ENCODE data around the gene CHCHD1.
"Not testable (repeated sequence)": the region's sequence is repeated elsewhere in the genome, so short reads cannot be mapped to it uniquely, and the experiment has no call there.

Gene CHCHD1

DNA sequence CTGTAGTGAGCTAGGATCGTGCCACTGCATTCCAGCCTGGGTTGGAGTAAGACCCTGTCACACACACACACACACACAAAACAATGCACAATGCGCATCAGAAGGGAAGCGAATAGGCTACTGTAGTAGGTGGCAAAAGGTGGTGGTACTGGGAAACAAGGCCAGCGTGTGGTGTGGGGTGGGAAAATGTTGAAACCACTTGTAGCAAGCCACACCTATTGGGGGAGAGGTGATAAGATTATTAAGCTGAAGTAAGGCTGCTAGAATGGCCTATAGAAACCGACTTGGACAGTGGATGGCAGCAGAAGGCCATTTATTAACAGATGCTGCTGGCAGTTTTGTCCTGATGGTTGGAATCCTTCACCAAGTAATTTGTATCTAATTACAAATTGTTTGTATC is 7.2 kb upstream of the CHCHD1 start:
- Histone ChIP-seq H3K9me3 (ENCODE audit: low read length) (no peaks in the 10 kb centered on the region), H2AFZ (ENCODE audit: low read depth, low read length) (no peak overlapping the region), H3K4me1 (ENCODE audit: insufficient read depth, low read length) (peaks cover 29% of the 10 kb centered on the region), H3K4me3 (ENCODE audit: low read length) (peak overlapping the region; percentile 4), H3K36me3 (ENCODE audit: insufficient read depth, low read length) (peaks cover 45% of the 10 kb centered on the region), H3K27me3 (ENCODE audit: insufficient read depth, low read length) (no peaks in the 10 kb centered on the region)

DNA sequence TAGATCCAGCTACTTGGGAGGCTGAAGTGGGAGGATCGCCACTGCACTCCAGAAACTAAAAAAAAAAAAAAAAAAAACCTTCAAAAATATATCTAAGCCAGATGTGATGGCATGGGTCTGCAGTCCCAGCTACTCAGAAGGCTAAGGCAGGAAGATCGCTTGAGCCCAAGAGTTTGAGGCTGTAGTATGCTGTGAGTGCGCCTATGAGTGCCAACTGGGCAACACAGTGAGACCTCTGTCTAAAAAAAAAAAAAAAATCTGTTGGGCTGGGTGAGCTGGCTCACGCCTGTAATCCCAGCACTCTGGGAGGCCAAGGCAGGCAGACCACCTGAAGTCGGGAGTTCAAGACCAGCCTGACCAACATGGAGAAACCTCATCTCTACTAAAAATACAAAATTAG is 2.8 kb upstream of the CHCHD1 start:
- peaks cover 35% of the 10 kb centered on the region for H3K4me1 ChIP-seq (ENCODE audit: insufficient read depth, low read length)
- peaks cover 27% of the 10 kb centered on the region for H3K36me3 ChIP-seq (ENCODE audit: insufficient read depth, low read length)
- no peaks in the 10 kb centered on the region for H3K9me3 ChIP-seq (ENCODE audit: low read length)

DNA sequence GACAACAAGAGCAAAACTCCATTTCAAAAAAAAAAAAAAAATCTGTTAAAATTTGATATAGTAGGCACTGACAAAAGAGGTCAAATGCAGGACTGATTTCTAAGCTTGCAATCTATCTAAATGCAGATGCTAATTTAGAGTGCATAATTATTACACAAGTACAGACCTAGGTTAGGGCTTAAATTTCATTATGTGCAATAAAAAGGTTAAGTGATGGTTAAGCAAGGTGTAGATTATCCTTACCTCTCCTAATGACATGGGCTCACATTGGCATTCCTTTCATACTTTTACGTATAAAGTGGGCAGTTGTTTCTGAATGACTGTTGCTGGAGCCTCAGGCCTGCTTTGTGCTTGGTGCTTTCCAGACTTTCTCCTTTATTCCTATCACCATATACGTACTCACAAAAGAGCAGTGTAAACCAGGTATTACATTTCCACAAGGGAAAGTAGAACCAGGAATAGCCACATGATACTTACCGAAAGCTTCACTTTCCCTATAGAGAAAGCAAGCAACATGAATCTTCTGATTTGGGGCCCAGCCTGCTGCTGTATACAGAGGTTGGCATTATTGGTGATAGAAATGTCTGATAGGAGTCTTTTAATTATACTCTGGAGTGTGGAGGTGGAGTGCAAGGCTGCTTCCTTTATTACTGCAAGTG is 2.2 kb upstream of the CHCHD1 start:
- Histone ChIP-seq H3K9me3 (ENCODE audit: low read length) (no peaks in the 10 kb centered on the region), H2AFZ (ENCODE audit: low read depth, low read length) (no peak overlapping the region), H3K4me3 (ENCODE audit: low read length) (no peak overlapping the region), H3K27me3 (ENCODE audit: insufficient read depth, low read length) (no peaks in the 10 kb centered on the region), H3K4me1 (ENCODE audit: insufficient read depth, low read length) (peaks cover 30% of the 10 kb centered on the region), H3K36me3 (ENCODE audit: insufficient read depth, low read length) (peaks cover 23% of the 10 kb centered on the region)

More for the DNA sequence above, 2.8 kb upstream of the CHCHD1 start:
- H3K4me3 ChIP-seq (ENCODE audit: low read length) = no peak overlapping the region
- H3K27me3 ChIP-seq (ENCODE audit: insufficient read depth, low read length) = no peaks in the 10 kb centered on the region
- no peak overlapping the region for H2AFZ ChIP-seq (ENCODE audit: low read depth, low read length)

- peak overlapping the region; percentile 3 for H3K4me3 ChIP-seq (ENCODE audit: low read length)
- no peak overlapping the region for H2AFZ ChIP-seq (ENCODE audit: low read depth, low read length)
- H3K36me3 ChIP-seq (ENCODE audit: insufficient read depth, low read length) = peaks cover 18% of the 10 kb centered on the region
- no peaks in the 10 kb centered on the region for H3K9me3 ChIP-seq (ENCODE audit: low read length)
- H3K27me3 ChIP-seq (ENCODE audit: insufficient read depth, low read length) = no peaks in the 10 kb centered on the region
- H3K4me1 ChIP-seq (ENCODE audit: insufficient read depth, low read length) = peaks cover 26% of the 10 kb centered on the region
These were observed 1.5 kb upstream of the CHCHD1 start for GRCh38 chr10:73780301-73780700.

GRCh38 chr10:73780966-73781365 is 882 bp upstream of the CHCHD1 start:
- Histone ChIP-seq H3K4me1 (ENCODE audit: insufficient read depth, low read length) (peaks cover 23% of the 10 kb centered on the region), H2AFZ (ENCODE audit: low read depth, low read length) (no peak overlapping the region), H3K4me3 (ENCODE audit: low read length) (peak overlapping the region; percentile 88), H3K9me3 (ENCODE audit: low read length) (no peaks in the 10 kb centered on the region), H3K27me3 (ENCODE audit: insufficient read depth, low read length) (no peaks in the 10 kb centered on the region), H3K36me3 (ENCODE audit: insufficient read depth, low read length) (peaks cover 11% of the 10 kb centered on the region)

DNA sequence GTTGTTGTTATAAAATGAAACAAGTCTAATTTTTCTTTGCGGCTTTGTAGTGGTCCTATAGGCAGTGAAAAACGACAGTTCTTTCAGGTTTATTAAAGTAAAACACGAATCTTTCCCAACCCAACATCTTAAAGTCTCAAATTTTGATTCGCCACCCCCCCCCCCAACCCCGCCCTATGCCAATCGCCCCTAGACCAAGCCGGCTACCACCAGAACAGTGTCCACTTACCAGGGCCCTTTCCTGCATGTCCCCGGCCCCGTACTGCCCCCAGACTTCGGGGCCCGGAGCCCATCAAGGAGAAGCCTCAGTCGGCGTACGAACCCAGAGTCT is 335 bp upstream of the CHCHD1 start:
- peak overlapping the region; percentile 88 for H3K4me3 ChIP-seq (ENCODE audit: low read length)
- H3K36me3 ChIP-seq (ENCODE audit: insufficient read depth, low read length) = peaks cover 11% of the 10 kb centered on the region
- H2AFZ ChIP-seq (ENCODE audit: low read depth, low read length) = peak overlapping the region; percentile 21
- peaks cover 26% of the 10 kb centered on the region for H3K4me1 ChIP-seq (ENCODE audit: insufficient read depth, low read length)
- H3K27me3 ChIP-seq (ENCODE audit: insufficient read depth, low read length) = no peaks in the 10 kb centered on the region
- no peaks in the 10 kb centered on the region for H3K9me3 ChIP-seq (ENCODE audit: low read length)

DNA sequence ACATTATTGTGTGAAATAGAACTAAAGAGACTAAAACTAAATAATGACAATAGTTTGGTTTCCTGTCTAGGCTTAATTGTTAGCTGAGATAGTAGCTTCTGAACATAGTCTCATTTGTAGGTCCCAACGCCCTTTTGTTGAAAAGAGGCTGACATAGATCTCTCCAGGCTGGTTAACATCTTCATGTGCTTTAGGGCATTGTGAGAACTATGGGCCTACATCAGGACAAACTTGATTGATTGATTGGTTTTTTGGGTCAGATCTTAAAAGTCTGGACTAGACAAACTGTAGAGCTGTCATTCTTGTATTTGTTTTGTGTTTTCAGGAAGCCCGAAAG is 869 bp downstream of the CHCHD1 start:
- H3K9me3 ChIP-seq (ENCODE audit: low read length) = no peaks in the 10 kb centered on the region
- no peak overlapping the region for H2AFZ ChIP-seq (ENCODE audit: low read depth, low read length)
- peaks cover 9% of the 10 kb centered on the region for H3K36me3 ChIP-seq (ENCODE audit: insufficient read depth, low read length)
- H3K27me3 ChIP-seq (ENCODE audit: insufficient read depth, low read length) = no peaks in the 10 kb centered on the region
- peak overlapping the region; percentile 88 for H3K4me3 ChIP-seq (ENCODE audit: low read length)
- peaks cover 32% of the 10 kb centered on the region for H3K4me1 ChIP-seq (ENCODE audit: insufficient read depth, low read length)

DNA sequence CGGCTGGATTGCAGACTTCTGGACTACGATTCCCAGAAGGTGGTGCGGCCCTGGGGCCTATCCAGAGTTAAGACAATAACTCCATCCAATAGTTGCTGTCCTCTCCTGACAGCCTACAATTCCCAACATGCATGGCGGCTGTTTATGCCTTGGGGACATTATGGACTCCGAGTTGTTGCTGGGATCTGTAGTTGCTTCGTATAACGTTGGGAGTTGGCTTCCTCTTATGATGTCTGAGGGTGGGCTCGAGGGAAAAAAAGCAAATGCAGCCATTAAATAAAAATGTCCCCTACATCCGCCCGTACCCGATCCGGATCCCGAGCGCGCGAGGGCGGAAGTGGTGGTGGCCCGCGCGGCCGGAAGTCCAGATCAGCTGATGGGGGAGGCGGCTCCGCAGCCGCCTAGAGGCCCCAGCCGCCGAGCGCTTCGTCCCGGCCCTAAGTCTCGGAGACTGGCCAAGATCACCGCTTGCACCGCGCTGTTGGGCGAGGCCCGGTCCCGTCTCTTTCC is 3.4 kb downstream of the CHCHD1 start, which contains the start of gene ZSWIM8:
ZSWIM8 (plus strand) TSS at position 396 of the 510 bp plus-strand sequence. CDS start 273 bp downstream, outside the sequence.
- peaks cover 32% of the 10 kb centered on the region for H3K4me1 ChIP-seq (ENCODE audit: insufficient read depth, low read length)

GRCh38 chr10:73785721-73786511 is 4.1 kb downstream of the CHCHD1 start:
- H3K4me1 ChIP-seq (ENCODE audit: insufficient read depth, low read length) = peaks cover 25% of the 10 kb centered on the region
- H3K9me3 ChIP-seq (ENCODE audit: low read length) = no peaks in the 10 kb centered on the region
- peaks cover 22% of the 10 kb centered on the region for H3K36me3 ChIP-seq (ENCODE audit: insufficient read depth, low read length)
- no peaks in the 10 kb centered on the region for H3K27me3 ChIP-seq (ENCODE audit: insufficient read depth, low read length)
- peak overlapping the region; percentile 91 for H2AFZ ChIP-seq (ENCODE audit: low read depth, low read length)
- peak overlapping the region; percentile 88 for H3K4me3 ChIP-seq (ENCODE audit: low read length)

More for the DNA sequence above, 3.4 kb downstream of the CHCHD1 start, which contains the start of gene ZSWIM8:
- Histone ChIP-seq H3K27me3 (ENCODE audit: insufficient read depth, low read length) (no peaks in the 10 kb centered on the region), H3K4me3 (ENCODE audit: low read length) (peak within 1 kb of the TSS; percentile 88), H2AFZ (ENCODE audit: low read depth, low read length) (peak within 1 kb of the TSS; percentile 91), H3K36me3 (ENCODE audit: insufficient read depth, low read length) (peaks cover 19% of the 10 kb centered on the region), H3K9me3 (ENCODE audit: low read length) (no peaks in the 10 kb centered on the region)

- peaks cover 21% of the 10 kb centered on the region for H3K4me1 ChIP-seq (ENCODE audit: insufficient read depth, low read length)
- peak overlapping the region; percentile 88 for H3K4me3 ChIP-seq (ENCODE audit: low read length)
These were observed 4.7 kb downstream of the CHCHD1 start for GRCh38 chr10:73786512-73786885.

GRCh38 chr10:73787031-73787800 is 5.4 kb downstream of the CHCHD1 start:
- H3K4me3 ChIP-seq (ENCODE audit: low read length); H2AFZ ChIP-seq (ENCODE audit: low read depth, low read length); H3K27me3 ChIP-seq (ENCODE audit: insufficient read depth, low read length); H3K9me3 ChIP-seq (ENCODE audit: low read length): not testable (repeated sequence)
- Histone ChIP-seq H3K4me1 (ENCODE audit: insufficient read depth, low read length) (peaks cover 21% of the 10 kb centered on the region), H3K36me3 (ENCODE audit: insufficient read depth, low read length) (peaks cover 32% of the 10 kb centered on the region)

More at GRCh38 chr10:73786512-73786885, 4.7 kb downstream of the CHCHD1 start:
- Histone ChIP-seq H2AFZ (ENCODE audit: low read depth, low read length) (no peak overlapping the region), H3K36me3 (ENCODE audit: insufficient read depth, low read length) (peaks cover 28% of the 10 kb centered on the region), H3K27me3 (ENCODE audit: insufficient read depth, low read length) (no peaks in the 10 kb centered on the region), H3K9me3 (ENCODE audit: low read length) (no peaks in the 10 kb centered on the region)

DNA sequence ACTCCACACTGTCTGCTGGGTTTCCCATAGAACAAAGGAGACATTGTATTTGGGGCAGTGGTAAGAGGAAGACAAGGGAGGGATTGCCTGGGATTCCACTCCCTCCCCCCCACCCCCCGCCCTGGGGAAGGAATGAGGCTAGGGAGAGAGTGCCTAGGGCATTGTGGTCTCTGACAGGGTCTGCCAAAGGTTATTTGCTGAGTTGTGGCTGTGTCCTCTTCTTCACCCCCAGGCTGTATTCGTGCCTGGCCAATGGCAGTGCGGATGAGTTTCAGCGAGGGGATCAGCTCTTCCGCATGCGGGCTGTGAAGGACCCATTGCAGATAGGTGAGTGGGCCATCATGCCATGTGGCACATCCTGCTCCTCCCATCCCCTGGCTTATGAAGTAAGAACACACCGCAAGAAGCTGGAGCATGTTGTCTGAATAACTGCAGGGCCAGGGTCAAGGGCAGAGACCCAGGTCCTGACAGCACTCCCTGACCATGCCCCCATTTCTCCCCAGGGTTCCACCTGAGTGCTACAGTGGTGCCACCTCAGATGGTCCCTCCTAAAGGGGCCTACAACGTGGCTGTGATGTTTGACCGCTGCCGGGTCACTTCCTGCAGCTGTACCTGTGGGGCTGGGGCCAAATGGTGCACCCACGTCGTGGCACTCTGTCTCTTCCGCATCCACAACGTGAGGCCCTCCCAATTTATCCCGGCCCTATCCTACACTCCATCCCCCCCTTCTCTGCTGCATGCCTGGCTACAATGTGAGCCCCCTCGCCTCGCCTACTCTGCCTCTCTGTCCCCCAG is 7.2 kb downstream of the CHCHD1 start:
- H3K36me3 ChIP-seq (ENCODE audit: insufficient read depth, low read length) = peaks cover 50% of the 10 kb centered on the region

More for the DNA sequence above, 7.2 kb downstream of the CHCHD1 start:
- Histone ChIP-seq H3K4me3 (ENCODE audit: low read length) (no peak overlapping the region), H3K9me3 (ENCODE audit: low read length) (no peaks in the 10 kb centered on the region), H3K27me3 (ENCODE audit: insufficient read depth, low read length) (no peaks in the 10 kb centered on the region), H3K4me1 (ENCODE audit: insufficient read depth, low read length) (peaks cover 11% of the 10 kb centered on the region), H2AFZ (ENCODE audit: low read depth, low read length) (no peak overlapping the region)

Data from neuron (in vitro differentiated cells).